ENCODE results near the gene NUDT13.

NUDT13 gene

DNA sequence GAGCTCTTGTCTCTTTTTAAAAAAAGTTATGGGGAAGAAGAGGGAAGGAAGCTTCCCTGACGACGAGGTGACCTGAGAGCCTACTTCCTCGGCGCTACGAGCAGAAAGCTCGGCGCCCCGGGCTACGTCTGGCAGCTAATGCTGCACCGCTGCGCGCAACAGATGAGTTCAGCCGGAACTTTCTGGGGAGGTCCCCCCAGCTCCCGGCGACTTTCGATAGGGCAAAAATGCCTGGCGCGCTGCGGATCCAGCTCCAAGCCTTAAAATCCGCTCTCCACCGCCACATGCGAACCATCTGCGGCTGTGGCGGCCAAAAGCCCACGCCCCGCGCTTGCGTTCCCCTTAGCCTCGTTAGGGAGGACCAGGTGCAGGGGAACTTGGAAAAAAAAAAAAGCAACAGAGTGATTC, 14.2 kb upstream of the NUDT13 start:
- DNase-seq (ENCODE audit: low read depth in 1 of 2, low spot score in 1 of 2), result peak in 1 of 2 experiments; percentile 76
- TF ChIP-seq SPI1 (IDR thresholded peaks at IDR 0.05; ENCODE audit: borderline replicate concordance, low read depth) (peak; percentile 33; the same call in 1 of the 2 replicates), POLR2AphosphoS5 (IDR thresholded peaks at IDR 0.05; ENCODE audit: low read depth) (no peak), GABPA (IDR thresholded peaks at IDR 0.05; ENCODE audit: low read depth) (no peak)
- TF ChIP-seq, protein P1, sequence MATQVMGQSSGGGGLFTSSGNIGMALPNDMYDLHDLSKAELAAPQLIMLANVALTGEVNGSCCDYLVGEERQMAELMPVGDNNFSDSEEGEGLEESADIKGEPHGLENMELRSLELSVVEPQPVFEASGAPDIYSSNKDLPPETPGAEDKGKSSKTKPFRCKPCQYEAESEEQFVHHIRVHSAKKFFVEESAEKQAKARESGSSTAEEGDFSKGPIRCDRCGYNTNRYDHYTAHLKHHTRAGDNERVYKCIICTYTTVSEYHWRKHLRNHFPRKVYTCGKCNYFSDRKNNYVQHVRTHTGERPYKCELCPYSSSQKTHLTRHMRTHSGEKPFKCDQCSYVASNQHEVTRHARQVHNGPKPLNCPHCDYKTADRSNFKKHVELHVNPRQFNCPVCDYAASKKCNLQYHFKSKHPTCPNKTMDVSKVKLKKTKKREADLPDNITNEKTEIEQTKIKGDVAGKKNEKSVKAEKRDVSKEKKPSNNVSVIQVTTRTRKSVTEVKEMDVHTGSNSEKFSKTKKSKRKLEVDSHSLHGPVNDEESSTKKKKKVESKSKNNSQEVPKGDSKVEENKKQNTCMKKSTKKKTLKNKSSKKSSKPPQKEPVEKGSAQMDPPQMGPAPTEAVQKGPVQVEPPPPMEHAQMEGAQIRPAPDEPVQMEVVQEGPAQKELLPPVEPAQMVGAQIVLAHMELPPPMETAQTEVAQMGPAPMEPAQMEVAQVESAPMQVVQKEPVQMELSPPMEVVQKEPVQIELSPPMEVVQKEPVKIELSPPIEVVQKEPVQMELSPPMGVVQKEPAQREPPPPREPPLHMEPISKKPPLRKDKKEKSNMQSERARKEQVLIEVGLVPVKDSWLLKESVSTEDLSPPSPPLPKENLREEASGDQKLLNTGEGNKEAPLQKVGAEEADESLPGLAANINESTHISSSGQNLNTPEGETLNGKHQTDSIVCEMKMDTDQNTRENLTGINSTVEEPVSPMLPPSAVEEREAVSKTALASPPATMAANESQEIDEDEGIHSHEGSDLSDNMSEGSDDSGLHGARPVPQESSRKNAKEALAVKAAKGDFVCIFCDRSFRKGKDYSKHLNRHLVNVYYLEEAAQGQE (IDR thresholded peaks at IDR 0.05; ENCODE audit: insufficient replicate concordance, low read depth), result no peak
- TF ChIP-seq, protein P2, sequence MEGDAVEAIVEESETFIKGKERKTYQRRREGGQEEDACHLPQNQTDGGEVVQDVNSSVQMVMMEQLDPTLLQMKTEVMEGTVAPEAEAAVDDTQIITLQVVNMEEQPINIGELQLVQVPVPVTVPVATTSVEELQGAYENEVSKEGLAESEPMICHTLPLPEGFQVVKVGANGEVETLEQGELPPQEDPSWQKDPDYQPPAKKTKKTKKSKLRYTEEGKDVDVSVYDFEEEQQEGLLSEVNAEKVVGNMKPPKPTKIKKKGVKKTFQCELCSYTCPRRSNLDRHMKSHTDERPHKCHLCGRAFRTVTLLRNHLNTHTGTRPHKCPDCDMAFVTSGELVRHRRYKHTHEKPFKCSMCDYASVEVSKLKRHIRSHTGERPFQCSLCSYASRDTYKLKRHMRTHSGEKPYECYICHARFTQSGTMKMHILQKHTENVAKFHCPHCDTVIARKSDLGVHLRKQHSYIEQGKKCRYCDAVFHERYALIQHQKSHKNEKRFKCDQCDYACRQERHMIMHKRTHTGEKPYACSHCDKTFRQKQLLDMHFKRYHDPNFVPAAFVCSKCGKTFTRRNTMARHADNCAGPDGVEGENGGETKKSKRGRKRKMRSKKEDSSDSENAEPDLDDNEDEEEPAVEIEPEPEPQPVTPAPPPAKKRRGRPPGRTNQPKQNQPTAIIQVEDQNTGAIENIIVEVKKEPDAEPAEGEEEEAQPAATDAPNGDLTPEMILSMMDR (IDR thresholded peaks at IDR 0.05; ENCODE audit: insufficient read depth, low read length), result no peak
- Histone ChIP-seq H3K4me3 (replicated peaks; ENCODE audit: insufficient read depth, low read length) (peak overlapping the region; percentile 80), H3K27ac (replicated peaks) (peak overlapping the region; percentile 91), H3K27me3 (ENCODE audit: insufficient read depth, poor library complexity, severe bottlenecking) (no peaks in the 10 kb centered on the region)

DNA sequence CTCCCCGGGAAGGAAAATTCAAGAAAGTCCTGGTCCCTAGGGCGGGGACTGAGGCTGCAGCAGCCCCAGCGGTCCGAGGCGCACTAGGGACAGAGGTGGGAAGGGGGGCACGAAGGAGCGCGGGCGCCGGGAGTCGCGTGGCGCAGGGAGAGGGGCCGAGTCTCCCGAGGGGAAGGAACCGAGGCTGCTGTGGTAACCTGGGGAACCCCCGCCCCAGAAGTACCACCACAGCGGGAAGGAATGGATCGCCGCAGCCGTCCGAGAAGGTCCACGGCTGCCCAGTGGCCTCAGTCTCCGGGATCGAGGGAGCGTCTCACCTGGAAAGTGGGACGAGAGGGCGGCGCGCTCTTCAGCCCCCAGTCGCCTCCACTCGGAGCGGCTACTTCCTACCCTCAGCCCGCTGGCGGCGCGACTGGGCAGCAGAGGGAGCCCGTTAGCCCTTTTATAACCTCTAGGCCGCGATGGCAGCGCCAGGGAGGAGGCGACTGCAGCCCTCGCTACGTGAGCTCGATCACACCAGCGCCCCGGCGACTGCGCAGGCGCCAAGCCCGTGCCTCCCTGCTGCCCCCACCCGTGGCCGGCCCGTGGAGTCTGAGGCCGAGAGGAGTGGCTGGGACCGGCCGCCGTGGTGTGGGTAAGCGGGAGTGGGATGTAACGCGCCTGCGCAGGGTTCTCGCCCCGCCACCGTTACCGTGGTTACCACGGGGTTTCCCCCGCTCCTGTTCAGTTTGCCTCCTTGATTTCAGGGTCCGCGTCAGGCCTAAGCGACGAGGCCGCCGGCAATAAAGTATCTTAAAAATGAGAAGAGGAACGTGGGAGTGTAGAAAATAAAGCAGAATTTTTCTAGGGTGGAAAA, 13.6 kb upstream of the NUDT13 start, which contains the start of gene P4HA1:
TSS of gene P4HA1 (minus strand) at position 418 of the 856 bp plus-strand sequence. CDS start 21,983 bp downstream, outside the sequence.
- DNase-seq (ENCODE audit: low read depth in 1 of 2, low spot score in 1 of 2), result peak; percentile 92 to 97
- peak within 1 kb of the TSS; percentile 80 for H3K4me3 ChIP-seq (replicated peaks; ENCODE audit: insufficient read depth, low read length)
- TF ChIP-seq GABPA (IDR thresholded peaks at IDR 0.05; ENCODE audit: low read depth), result peak; percentile 15; the same call in 1 of the 2 replicates
- TF ChIP-seq, protein P2 (IDR thresholded peaks at IDR 0.05; ENCODE audit: insufficient read depth, low read length), result peak; percentile 26
- TF ChIP-seq, protein P1 (IDR thresholded peaks at IDR 0.05; ENCODE audit: insufficient replicate concordance, low read depth), result peak; percentile 72
- peak; percentile 29; the same call in 1 of the 2 replicates for TF ChIP-seq SPI1 (IDR thresholded peaks at IDR 0.05; ENCODE audit: borderline replicate concordance, low read depth)
- peak; percentile 98 for TF ChIP-seq POLR2AphosphoS5 (IDR thresholded peaks at IDR 0.05; ENCODE audit: low read depth)
- no peaks in the 10 kb centered on the region for H3K27me3 ChIP-seq (ENCODE audit: insufficient read depth, poor library complexity, severe bottlenecking)
- H3K27ac ChIP-seq (replicated peaks), result peak within 1 kb of the TSS; percentile 91

DNA sequence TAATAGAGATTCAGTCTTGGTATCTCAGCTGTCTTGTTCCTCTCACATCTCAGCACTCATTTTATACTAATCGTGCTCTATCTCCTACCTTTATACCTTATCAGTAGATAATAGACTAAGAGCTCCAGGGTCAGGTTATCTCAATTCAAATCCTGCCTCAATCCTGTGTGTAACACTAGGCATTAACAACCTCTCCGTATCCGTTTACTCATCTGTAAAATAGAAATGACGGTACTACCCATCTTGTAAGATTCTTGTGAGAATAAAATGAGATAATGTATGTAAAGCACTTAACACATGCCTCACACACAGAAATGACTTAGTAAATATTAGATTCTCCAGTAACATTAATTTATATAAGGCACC, 13.0 kb upstream of the NUDT13 start:
- peak overlapping the region; percentile 80 for H3K4me3 ChIP-seq (replicated peaks; ENCODE audit: insufficient read depth, low read length)
- H3K27me3 ChIP-seq (ENCODE audit: insufficient read depth, poor library complexity, severe bottlenecking), result no peaks in the 10 kb centered on the region
- TF ChIP-seq GABPA (IDR thresholded peaks at IDR 0.05; ENCODE audit: low read depth) (no peak), POLR2AphosphoS5 (IDR thresholded peaks at IDR 0.05; ENCODE audit: low read depth) (no peak), SPI1 (IDR thresholded peaks at IDR 0.05; ENCODE audit: borderline replicate concordance, low read depth) (no peak)
- TF ChIP-seq, protein P2 (IDR thresholded peaks at IDR 0.05; ENCODE audit: insufficient read depth, low read length), result no peak
- TF ChIP-seq, protein P1 (IDR thresholded peaks at IDR 0.05; ENCODE audit: insufficient replicate concordance, low read depth), result no peak
- peak overlapping the region; percentile 91 for H3K27ac ChIP-seq (replicated peaks)
- no peak for DNase-seq (ENCODE audit: low read depth in 1 of 2, low spot score in 1 of 2)

Measured in HL-60 (cell line).